ENCODE results near the gene S100Z.

S100Z gene

DNA sequence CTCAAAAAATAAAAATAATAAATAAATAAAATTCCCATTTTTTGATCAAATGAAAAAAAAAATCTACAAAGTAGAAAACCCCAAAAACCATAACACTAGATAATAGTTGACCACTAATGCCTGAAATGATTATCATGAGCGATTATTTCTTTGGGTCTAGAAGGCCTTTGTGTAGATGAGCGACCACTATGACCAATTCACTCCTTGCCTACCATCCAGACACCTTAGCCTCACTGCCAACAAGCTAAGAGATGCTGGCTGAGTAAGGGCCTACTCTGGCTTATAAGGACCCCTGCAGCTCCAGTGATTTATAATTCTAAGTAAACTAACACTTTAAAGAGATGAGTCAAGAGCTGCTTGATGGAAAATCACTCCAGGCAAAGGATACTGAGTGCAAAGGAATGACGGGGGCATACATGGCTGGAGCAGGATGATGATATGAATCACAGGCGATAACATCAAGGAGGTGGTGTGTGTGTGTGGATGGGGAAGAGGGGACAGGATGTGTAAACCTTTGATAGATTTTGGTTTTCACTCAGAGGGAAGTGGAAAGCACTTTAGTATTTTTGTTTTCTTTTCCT lies 35.7 kb upstream of the S100Z start:
- H3K36me3 ChIP-seq = no peaks in the 10 kb centered on the region
- no peak overlapping the region for H3K27ac ChIP-seq
- no peak overlapping the region for H3K4me3 ChIP-seq (ENCODE audit: low read depth, low read length)
- H3K9me3 ChIP-seq (ENCODE audit: severe bottlenecking) = peaks cover 5% of the 10 kb centered on the region
- DNase-seq = no peak
- no peaks in the 10 kb centered on the region for H3K27me3 ChIP-seq (ENCODE audit: insufficient read depth, low read depth, severe bottlenecking)
- TF ChIP-seq, protein P1, sequence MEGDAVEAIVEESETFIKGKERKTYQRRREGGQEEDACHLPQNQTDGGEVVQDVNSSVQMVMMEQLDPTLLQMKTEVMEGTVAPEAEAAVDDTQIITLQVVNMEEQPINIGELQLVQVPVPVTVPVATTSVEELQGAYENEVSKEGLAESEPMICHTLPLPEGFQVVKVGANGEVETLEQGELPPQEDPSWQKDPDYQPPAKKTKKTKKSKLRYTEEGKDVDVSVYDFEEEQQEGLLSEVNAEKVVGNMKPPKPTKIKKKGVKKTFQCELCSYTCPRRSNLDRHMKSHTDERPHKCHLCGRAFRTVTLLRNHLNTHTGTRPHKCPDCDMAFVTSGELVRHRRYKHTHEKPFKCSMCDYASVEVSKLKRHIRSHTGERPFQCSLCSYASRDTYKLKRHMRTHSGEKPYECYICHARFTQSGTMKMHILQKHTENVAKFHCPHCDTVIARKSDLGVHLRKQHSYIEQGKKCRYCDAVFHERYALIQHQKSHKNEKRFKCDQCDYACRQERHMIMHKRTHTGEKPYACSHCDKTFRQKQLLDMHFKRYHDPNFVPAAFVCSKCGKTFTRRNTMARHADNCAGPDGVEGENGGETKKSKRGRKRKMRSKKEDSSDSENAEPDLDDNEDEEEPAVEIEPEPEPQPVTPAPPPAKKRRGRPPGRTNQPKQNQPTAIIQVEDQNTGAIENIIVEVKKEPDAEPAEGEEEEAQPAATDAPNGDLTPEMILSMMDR (IDR thresholded peaks at IDR 0.05; ENCODE audit: low read depth, low read length) = no peak

DNA sequence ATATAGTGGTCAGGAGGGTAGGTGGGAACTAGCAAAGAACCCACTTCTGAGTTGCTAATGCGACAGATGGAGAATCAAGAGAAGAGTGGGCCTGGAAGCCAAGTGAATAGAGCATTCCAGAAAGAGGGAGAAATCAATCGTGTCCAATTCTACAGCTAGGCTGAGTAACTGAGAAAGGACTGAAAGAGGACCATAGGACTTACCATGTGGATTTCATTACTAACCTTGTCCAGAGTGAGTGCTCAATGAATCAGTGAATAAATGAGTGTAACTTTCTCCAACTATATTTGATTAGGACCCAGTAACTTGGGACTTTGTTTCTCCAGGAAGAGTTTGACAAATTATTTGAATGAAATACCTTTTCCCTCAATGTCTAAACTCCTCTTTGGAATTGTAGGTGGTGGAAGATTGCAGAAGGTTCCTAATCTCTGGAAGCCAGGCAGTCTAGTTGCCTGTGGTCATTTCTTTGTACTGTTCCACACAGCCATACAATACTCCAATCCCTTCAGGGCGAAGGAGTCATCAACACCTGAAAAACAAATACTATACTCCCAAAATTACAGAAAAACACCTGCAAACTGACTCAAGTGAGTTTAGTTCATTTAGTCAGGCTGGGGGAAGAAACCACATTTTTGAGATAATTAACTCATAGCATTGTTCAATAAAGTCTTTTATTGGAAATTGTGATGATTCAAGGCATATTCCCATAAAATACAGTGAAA lies 33.5 kb upstream of the S100Z start:
- H3K36me3 ChIP-seq = no peaks in the 10 kb centered on the region
- no peaks in the 10 kb centered on the region for H3K27me3 ChIP-seq (ENCODE audit: insufficient read depth, low read depth, severe bottlenecking)
- H3K4me3 ChIP-seq (ENCODE audit: low read depth, low read length) = no peak overlapping the region
- peaks cover 3% of the 10 kb centered on the region for H3K9me3 ChIP-seq (ENCODE audit: severe bottlenecking)
- TF ChIP-seq, protein P1 (IDR thresholded peaks at IDR 0.05; ENCODE audit: low read depth, low read length) = no peak
- no peak overlapping the region for H3K27ac ChIP-seq
- DNase-seq = no peak

DNA sequence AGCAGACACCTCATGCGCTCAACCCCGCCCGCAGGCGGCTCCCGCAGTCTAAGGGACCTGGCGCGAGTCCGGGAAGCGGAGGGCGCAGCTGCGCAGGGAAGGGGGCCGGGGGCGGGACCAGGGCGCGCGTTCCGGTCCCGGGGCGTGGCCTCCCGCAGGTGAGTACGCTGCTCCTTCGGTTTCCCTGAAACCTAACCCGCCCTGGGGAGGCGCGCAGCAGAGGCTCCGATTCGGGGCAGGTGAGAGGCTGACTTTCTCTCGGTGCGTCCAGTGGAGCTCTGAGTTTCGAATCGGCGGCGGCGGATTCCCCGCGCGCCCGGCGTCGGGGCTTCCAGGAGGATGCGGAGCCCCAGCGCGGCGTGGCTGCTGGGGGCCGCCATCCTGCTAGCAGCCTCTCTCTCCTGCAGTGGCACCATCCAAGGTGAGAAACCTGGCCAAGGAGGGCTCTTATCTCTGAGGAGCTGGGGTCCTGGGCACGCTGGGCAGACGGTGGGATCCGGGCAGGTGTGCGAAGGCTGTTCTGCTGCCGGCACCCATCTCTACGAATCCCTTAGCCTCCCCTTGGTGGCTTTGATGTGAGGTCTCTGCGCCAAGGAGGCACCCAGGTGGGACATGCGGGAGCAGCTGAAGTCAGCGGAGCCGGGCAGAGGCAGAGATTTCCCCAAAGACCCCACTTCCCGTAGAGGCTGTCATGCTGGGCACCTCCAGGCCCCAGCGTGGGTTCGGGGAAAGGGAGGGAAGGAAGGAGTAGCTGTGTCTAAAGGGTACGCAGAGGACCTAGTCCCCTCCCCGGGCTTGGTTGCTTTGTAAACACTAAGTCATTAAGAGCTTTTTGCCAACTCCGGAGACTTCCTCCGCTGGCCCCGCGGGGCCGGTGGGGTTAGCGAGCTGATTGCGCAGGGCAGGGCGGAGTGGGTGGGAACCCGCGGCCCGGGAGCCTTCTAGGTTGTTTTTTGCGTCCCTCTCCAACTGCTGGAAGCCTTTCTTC lies 30.7 kb upstream of the S100Z start, which contains the start of gene F2RL1:
TSS of gene F2RL1 (plus strand) at position 187 of the 988 bp plus-strand sequence. CDS start at position 340, 153 bp downstream.
- TF ChIP-seq, protein P1 (IDR thresholded peaks at IDR 0.05; ENCODE audit: low read depth, low read length) = peak; percentile 26; the same call in 1 of the 2 replicates
- no peaks in the 10 kb centered on the region for H3K36me3 ChIP-seq
- no peak within 1 kb of the TSS for H3K27ac ChIP-seq
- no peaks in the 10 kb centered on the region for H3K9me3 ChIP-seq (ENCODE audit: severe bottlenecking)
- no peaks in the 10 kb centered on the region for H3K27me3 ChIP-seq (ENCODE audit: insufficient read depth, low read depth, severe bottlenecking)
- peak within 1 kb of the TSS; percentile 54 for H3K4me3 ChIP-seq (ENCODE audit: low read depth, low read length)
- DNase-seq = peak; percentile 85

DNA sequence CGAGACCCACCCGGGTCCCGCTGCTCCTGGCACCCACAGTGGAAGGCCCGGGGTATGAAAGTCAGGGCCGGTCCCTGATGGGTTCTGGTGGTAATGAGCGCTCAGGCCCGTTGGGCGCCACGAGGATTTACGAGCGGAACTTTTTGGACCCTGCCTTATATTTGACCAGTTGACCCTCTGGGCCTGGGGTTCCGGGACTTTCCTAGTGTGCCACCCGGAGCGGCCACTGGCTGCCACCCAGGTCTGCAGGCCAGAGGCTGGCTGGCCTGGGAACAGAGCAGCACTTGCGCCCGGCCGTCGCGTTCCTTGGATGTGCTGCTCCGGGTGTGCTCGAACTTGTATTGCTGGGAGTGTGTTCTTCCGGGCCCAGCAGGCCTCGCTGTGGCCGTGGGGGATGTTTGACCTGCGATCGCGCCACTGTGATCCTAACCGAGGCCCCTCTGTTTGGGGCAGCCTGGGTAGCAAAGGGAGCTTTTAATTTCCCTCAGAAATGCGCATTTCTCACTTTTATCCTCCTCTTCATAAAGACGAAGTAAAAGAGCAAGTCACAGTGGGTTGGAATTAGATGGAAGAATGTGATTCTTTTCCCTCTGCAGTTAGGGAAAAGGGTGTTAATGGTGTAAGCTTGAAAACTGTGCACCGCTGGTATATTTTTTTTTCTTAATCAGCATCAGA lies 29.8 kb upstream of the S100Z start:
- DNase-seq = no peak
- TF ChIP-seq, protein P1 (IDR thresholded peaks at IDR 0.05; ENCODE audit: low read depth, low read length) = no peak
- Histone ChIP-seq H3K27ac (no peak overlapping the region), H3K36me3 (no peaks in the 10 kb centered on the region), H3K9me3 (ENCODE audit: severe bottlenecking) (no peaks in the 10 kb centered on the region), H3K27me3 (ENCODE audit: insufficient read depth, low read depth, severe bottlenecking) (no peaks in the 10 kb centered on the region), H3K4me3 (ENCODE audit: low read depth, low read length) (no peak overlapping the region)

DNA sequence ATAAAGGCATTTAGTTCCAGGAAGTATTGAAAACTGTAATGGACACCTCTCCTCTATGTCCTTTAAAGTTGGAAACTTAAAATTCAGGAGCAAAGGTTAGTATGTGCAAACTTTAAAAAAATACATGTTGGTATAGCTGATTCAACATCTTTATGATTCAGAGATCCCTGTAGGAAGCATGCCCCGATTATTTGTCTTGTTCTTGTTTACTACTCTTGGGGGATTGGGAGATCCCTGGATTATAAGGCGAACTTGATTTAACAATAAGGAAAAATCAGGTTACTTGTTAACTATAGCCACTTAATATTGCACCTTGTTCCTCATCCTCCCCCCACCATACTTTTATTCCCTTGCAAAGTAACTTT lies 29.3 kb upstream of the S100Z start:
- DNase-seq = no peak
- TF ChIP-seq, protein P1 (IDR thresholded peaks at IDR 0.05; ENCODE audit: low read depth, low read length) = no peak
- no peaks in the 10 kb centered on the region for H3K27me3 ChIP-seq (ENCODE audit: insufficient read depth, low read depth, severe bottlenecking)
- H3K36me3 ChIP-seq = no peaks in the 10 kb centered on the region
- no peak overlapping the region for H3K4me3 ChIP-seq (ENCODE audit: low read depth, low read length)
- no peaks in the 10 kb centered on the region for H3K9me3 ChIP-seq (ENCODE audit: severe bottlenecking)
- H3K27ac ChIP-seq = no peak overlapping the region
